HG03575 (cell line): Measurements from ENCODE around the gene HIGD1A.

Experiments
- ATAC-seq: cut with Tn5 transposase; IDR thresholded peaks from one replicate; pipeline ENCODE4 v1.9.1; 2021; ENCODE audit not compliant: unreplicated experiment, insufficient number of reproducible peaks, low FRiP score; ENCODE audit errors: extremely low read depth

Gene HIGD1A

DNA sequence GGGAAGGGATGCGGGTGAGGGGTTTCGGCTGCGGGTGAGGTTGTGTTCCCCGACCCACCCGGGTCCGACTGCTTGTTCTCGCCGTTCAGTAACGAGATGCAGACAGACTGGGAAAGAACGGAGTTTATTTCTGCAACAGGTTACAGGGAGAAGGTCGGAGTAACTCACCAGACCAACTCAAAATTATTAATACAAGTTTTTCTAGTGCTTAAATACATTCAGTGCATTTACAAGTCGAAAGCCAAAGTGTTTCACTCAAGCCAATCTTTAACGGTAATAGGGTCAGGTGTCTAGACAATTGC, 492 bp upstream of the HIGD1A start:
- no peak for ATAC-seq

DNA sequence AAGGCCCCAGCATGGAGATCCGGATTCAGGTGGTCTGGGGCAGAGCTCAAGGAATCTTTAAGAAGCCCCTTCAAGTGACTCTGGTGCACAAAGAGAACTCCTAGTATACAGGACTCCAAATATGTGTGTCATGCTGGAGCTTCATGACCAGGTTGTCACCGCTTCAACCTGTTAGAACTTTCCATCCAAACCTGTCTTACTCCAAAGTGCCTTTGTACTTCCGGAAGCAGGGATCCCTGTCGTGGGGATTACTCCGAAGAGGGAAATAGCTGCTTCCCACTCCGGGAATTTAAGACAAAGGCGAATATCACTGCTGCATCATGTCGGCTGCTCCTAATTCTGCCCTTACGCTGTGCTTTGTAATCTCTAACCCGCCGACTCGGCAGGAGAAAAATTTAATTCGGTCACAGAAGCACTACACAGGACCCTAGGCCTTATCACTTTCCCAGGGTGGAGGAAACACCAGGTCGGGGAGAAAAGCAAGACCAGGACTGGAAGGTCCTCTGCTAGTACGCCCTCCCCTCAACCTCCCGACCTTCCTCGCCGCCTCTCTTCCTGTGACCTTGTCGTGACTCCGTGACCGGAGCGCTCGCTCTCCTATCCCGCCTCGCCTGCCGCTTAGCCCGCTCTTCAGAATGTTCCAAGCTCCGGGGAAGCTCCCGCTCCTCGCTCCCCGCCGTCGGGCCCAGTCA, 730 bp downstream of the HIGD1A start:
- ATAC-seq = no peak

GRCh38 chr3:42802876-42803413, 1.3 kb downstream of the HIGD1A start:
- no peak for ATAC-seq

- ATAC-seq = no peak
These were observed 2.5 kb downstream of the HIGD1A start for GRCh38 chr3:42801784-42802183.

GRCh38 chr3:42801048-42801620, 3.2 kb downstream of the HIGD1A start:
- ATAC-seq = no peak

- ATAC-seq = no peak
These were observed 4.0 kb downstream of the HIGD1A start for GRCh38 chr3:42800251-42800650.

DNA sequence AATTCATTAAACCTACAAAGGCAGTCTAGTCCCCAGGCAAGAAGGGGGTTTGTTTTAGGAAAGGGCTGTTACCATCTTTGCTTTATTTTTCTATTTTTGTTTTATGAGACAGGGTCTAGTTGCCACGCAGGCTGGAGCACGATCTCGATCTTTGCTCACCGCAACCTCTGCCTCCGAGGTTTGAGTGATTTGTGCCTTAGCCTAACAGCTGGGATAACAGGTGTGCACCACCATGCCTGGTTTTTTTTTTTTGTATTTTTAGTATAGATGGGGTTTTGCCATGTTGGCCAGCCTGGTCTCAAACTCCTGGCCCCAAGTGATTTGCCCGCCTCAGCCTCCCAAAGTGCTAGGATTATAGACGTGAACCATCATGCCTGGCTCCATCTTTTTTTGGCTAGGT, 4.9 kb downstream of the HIGD1A start:
- ATAC-seq = no peak

DNA sequence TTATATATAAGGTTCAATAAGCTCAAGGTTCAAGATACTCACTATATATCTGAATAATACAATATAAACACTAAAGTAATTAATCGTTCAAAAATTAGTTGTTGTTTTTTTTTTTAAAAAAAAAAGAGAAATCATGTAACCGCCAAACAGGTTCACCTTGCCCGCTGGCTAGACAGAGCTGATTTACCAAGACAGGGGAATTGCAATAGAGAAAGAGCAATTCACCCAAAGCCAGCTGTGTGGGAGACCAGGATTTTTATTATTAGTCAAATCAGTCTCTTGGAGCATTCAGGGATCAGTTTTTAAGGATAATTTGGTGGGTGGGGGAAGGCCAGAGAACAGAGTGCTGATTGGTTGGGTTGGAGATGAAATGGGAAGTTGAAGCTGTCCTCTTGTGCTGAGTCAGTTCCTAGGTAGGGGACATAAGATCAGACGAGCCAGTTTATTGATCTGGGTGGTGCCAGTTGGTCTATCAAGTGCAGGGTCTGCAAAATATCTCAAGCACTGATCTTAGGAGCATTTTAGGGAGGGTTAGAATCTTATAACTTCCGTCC, 7.9 kb downstream of the HIGD1A start:
- ATAC-seq = no peak

DNA sequence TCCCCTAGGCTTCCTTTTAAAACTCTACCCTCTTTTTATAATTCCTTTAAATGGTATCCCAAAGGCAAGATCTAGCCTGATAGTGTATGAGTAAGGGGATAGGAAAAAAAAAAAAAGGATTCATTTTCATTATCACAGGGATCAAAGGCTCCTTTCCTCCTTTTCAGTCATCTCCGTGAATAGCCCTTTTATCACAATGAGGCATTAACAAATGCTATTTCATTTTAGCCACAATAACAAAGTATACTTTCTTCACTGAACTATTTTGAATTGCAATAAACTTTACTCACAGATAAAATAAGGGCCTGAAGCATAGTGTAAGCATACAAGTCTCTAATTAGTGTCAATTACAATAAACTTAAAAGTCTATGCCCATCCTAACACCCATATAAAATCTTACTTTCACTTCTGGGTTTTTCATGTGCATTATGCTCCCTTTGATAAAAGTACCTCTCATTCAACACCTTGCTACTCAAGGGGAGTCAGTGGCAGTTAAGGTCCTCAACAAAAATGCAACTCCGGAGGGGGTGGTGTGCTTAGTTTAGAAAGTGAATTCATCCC, 8.6 kb downstream of the HIGD1A start:
- ATAC-seq = no peak

GRCh38 chr3:42790714-42791229, 13.5 kb downstream of the HIGD1A start:
- no peak for ATAC-seq

- ATAC-seq = no peak
These were observed 17.7 kb downstream of the HIGD1A start for GRCh38 chr3:42786631-42787030.

DNA sequence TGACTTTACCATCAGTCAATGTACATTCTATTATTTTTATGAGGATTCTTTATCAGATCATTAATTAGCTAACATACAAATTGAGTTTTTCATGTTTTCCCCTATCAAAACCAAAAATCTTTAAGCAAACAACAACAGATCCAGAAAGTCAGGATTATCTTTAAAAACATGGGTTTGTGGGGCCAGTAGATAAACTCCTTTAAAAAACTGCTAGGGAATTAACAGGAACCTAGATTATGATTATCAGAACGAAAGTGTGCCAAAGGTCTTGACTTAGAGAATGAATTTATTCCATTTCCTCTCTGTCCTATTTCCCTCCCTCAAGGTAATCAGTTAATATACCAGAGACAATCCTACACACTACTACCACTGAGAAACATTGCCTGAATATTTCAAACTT, 18.1 kb downstream of the HIGD1A start:
- no peak for ATAC-seq

GRCh38 chr3:42780892-42781700, 23.2 kb downstream of the HIGD1A start:
- ATAC-seq = no peak

DNA sequence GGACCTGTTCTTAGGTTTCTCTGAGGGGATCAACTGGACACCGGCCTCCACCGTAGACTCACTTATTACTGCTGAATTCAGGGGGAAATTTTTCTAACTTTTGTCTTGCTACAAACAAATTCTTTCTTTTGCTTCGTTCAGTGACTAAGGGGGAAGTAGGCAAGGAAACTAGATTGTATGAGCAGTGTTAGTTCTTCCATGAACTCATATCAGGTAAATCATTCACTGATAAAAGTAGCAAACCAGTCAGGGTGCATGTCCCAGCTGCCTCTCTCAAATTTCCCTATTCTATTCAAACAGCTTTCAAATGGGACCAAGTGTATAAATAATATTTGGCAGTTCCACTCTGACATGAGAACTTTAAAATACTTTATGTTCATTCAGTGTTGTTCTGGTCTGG, 23.9 kb downstream of the HIGD1A start:
- ATAC-seq = no peak

- ATAC-seq = no peak
These were observed 25.6 kb downstream of the HIGD1A start for GRCh38 chr3:42778644-42779043.

DNA sequence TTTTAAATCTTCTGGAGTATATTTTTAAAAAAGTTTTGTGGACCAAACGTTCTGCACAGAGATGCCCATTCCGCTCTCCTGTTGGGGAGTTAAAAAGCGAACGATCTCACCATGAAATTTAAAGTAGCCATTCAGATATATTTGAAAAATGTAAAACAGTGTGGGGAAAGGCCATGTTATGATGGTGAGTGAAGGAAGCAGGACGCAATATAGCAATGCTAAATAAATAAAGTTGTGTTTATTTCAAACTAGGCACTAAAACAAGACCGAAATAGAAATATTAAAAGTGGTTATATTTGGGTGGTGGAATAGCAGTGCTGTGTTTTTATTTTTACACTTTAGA, 30.9 kb downstream of the HIGD1A start:
- no peak for ATAC-seq

DNA sequence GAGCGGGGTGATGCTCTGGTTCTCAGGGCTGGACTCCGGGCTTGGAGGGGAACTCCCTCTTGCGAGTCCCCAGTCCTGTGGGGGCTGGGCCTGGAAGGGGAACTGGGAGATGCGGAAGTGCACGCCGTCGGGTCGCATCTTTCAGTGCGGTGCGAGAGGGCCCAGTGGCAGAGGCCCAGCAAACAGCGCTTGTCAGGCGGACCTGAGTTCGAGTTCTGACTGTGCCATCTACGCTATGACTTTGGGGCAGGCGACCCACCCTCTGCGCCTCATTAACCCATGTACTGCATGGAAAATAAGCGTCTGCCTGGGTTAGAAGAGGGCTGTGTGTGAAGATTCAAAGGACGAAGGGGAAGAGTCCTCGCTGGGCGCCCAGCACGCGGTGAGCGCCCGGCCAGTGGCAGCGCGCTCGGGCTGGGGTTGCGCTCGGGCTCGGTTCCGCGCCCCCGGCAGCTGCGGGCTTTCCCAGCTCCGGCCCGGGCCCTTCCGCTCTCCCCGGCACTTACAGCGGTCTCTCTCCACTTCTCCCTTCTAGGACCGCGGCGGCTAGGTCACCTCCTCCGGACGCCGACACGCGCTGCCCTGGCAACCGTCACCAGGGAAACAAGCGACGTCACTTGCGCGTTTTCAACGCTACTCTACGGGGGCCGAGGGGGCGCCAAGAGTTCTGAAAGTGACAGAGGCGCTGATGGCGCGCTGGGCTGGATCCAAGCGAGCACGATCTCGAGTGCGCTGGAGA, 31.5 kb downstream of the HIGD1A start, which contains the start of gene CCDC13:
CCDC13 (minus strand) TSS at position 584 of the 739 bp plus-strand sequence. CDS start 14,908 bp downstream, outside the sequence.
- ATAC-seq = peak; percentile 70

DNA sequence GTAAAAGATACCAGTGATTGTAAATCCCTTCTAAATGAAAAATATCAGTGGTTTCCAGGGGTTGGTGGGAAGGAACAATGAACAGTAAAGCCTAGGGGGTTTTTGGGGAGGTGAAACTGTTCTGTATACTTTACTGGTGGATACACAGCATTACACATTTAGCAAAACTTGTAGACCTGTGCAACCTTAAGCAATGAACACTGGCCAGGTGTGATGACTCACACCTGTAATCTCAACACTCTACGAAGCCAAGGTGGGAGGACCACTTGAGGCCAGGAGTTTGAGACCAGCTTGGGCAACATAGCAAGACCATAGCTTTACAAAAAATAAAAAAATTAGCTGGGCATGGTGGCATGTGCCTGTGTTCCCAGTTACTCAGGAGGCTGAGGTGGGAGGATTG, 33.0 kb downstream of the HIGD1A start:
- no peak for ATAC-seq
